Erythroblast (primary cell): ENCODE results near the gene SDHB.

Experiments
- GATA1 ChIP-seq: IDR thresholded peaks from 2 replicates; pipeline ENCODE4 v1.6.1; 2011; ENCODE audit warnings: low read depth, mild to moderate bottlenecking, control low read depth, low read length, moderate library complexity
- POLR2A ChIP-seq: IDR thresholded peaks from 2 replicates; pipeline ENCODE4 v1.6.1; 2011; ENCODE audit warnings: mild to moderate bottlenecking, low read length

GRCh38 chr1:17045634-17046333 lies 8.0 kb downstream of the SDHB start:
- TF ChIP-seq POLR2A: no peak
- no peak for TF ChIP-seq GATA1
